Natural killer cell (primary cell): ENCODE measurements around the gene COQ8A. TPM values are rescaled to one million over a fixed set of nuclear protein-coding genes. Genes with fewer than 3 reads are reported as not detected.
A peak's percentile ranks its signal among the peaks of the same experiment; 100 is the strongest.

ENCODE experiments used
- ATAC-seq, 3 donors: fragments of 150-1000 bp in 2 of 3; fragments of 200-7000 bp in 1 of 3; cut with Tn5 transposase; 1 replicate in 1 of 3; 2 replicates in 2 of 3; pipeline ENCODE4 v1.10.0; 2021; ENCODE audit warnings: mild to moderate bottlenecking in 2 of 3, moderate library complexity in 2 of 3
- DNase-seq, 2 donors: peaks; one replicate each; pipeline versions ENCODE4 v3.0.0 to v3.0.0-alpha.2; 2013 to 2021; ENCODE audit warnings: mixed read lengths in 1 of 2
- H3K27ac ChIP-seq: one replicate; pipeline ENCODE4 v1.5.1; 2013; ENCODE audit warnings: mild to moderate bottlenecking, low read length
- H3K27me3 ChIP-seq: one replicate; pipeline ENCODE4 v1.6.1; 2013; ENCODE audit warnings: low read length; ENCODE audit not compliant: control insufficient read depth, insufficient read depth
- H3K36me3 ChIP-seq: one replicate; pipeline ENCODE4 v1.6.1; 2013; ENCODE audit warnings: low read length; ENCODE audit not compliant: control insufficient read depth, insufficient read depth
- H3K4me1 ChIP-seq: one replicate; pipeline ENCODE4 v1.6.1; 2013; ENCODE audit warnings: low read length; ENCODE audit not compliant: control insufficient read depth, insufficient read depth
- H3K4me3 ChIP-seq: one replicate; pipeline ENCODE4 v1.5.1; 2013; ENCODE audit warnings: low read length
- H3K9me3 ChIP-seq: one replicate; pipeline ENCODE4 v1.6.1; 2013; ENCODE audit warnings: low read length; ENCODE audit not compliant: control insufficient read depth, insufficient read depth
- H3K27ac Mint-ChIP-seq, 2 donors: one replicate each; pipeline ENCODE4 v1.8.0; 2022; ENCODE audit warnings: mild to moderate bottlenecking in 2 of 2, mixed read lengths in 2 of 2, moderate library complexity in 1 of 2
- H3K27me3 Mint-ChIP-seq, 2 donors: one replicate each; pipeline ENCODE4 v1.8.0; 2022; ENCODE audit warnings: low read depth in 2 of 2, mixed read lengths in 2 of 2
- H3K36me3 Mint-ChIP-seq: one replicate; pipeline ENCODE4 v1.8.0; 2022; ENCODE audit warnings: mixed read lengths
- H3K4me1 Mint-ChIP-seq, 2 donors: one replicate each; pipeline ENCODE4 v1.8.0; 2022; ENCODE audit warnings: mixed read lengths in 2 of 2
- H3K4me3 Mint-ChIP-seq: one replicate; pipeline ENCODE4 v1.8.0; 2022; ENCODE audit warnings: mild to moderate bottlenecking, moderate library complexity, mixed read lengths
- H3K9me3 Mint-ChIP-seq, 2 donors: one replicate each; pipeline ENCODE4 v1.8.0; 2022; ENCODE audit warnings: mixed read lengths in 2 of 2
- CTCF ChIP-seq: fragments of 200-600 bp; IDR thresholded peaks from one replicate; pipeline ENCODE4 v1.8.0; 2022; ENCODE audit warnings: antibody characterized with exemption
- WGBS: methylation state at CpG from one replicate; pipeline ENCODE4 v1.1.7; 2013; ENCODE audit warnings: missing lambda C conversion rate; ENCODE audit not compliant: insufficient coverage; 5-methylcytosine and 5-hydroxymethylcytosine counted together
- intact Hi-C: fragments of 100-400 bp; cut with micrococcal nuclease; formaldehyde crosslinking; loops from one replicate; pipeline ENCODE4 v1.14.2; 2022
- total RNA-seq, 4 donors: library from RNA; stranded (reverse); fragments of 120-200 nt in 1 of 4; gene quantifications; one replicate each; pipeline versions ENCODE4 v1.2.3 to v1.2.4, GENCODE V29; 2013 to 2022

COQ8A gene
- total RNA-seq, 3 donors from 2014 or later (not counting 1 experiment from before 2014, with no cell fraction given), result 42.9 to 59.7 (median 56.2) TPM

GRCh38 chr1:226978432-226979114 lies 38.5 kb downstream of the COQ8A start:
- DNase-seq, result no peak
- no peaks in the 10 kb centered on the region for H3K36me3 Mint-ChIP-seq
- no peaks in the 10 kb centered on the region for H3K4me1 Mint-ChIP-seq
- H3K4me3 Mint-ChIP-seq, result no peak overlapping the region
- TF ChIP-seq CTCF, result no peak
- H3K4me1 ChIP-seq, result no peaks in the 10 kb centered on the region
- no peaks in the 10 kb centered on the region for H3K27me3 ChIP-seq
- no peaks in the 10 kb centered on the region for H3K9me3 Mint-ChIP-seq
- H3K36me3 ChIP-seq, result peaks cover 18% of the 10 kb centered on the region
- H3K9me3 ChIP-seq, result no peaks in the 10 kb centered on the region
- H3K4me3 ChIP-seq, result no peak overlapping the region
- H3K27ac ChIP-seq, result no peak overlapping the region
- 92% methylated on average over 4 of the region's 10 CpGs for WGBS
- ATAC-seq, result no peak
- intact Hi-C loops, result no loop called here
- peak overlapping the region in 1 of 2 donors; percentile 45 for H3K27ac Mint-ChIP-seq
- no peaks in the 10 kb centered on the region for H3K27me3 Mint-ChIP-seq

- TF ChIP-seq CTCF, result no peak
- ATAC-seq (no peak), DNase-seq (no peak)
- Histone ChIP-seq H3K36me3 (peaks cover 19% of the 10 kb centered on the region), H3K9me3 (no peaks in the 10 kb centered on the region), H3K27ac (no peak overlapping the region), H3K27me3 (no peaks in the 10 kb centered on the region), H3K4me3 (no peak overlapping the region), H3K4me1 (no peaks in the 10 kb centered on the region)
- Mint-ChIP-seq H3K4me1 (no peaks in the 10 kb centered on the region), H3K36me3 (no peaks in the 10 kb centered on the region), H3K27me3 (no peaks in the 10 kb centered on the region), H3K9me3 (no peaks in the 10 kb centered on the region), H3K4me3 (no peak overlapping the region), H3K27ac (no peak overlapping the region)
- intact Hi-C loops, result no loop called here
- WGBS, result 93% methylated on average over 15 of the region's 15 CpGs
Measured at GRCh38 chr1:226979115-226979516, 39.0 kb downstream of the COQ8A start.

GRCh38 chr1:226979517-226980121 lies 39.5 kb downstream of the COQ8A start:
- no peaks in the 10 kb centered on the region for H3K9me3 Mint-ChIP-seq
- Histone ChIP-seq H3K27me3 (no peaks in the 10 kb centered on the region), H3K36me3 (peaks cover 24% of the 10 kb centered on the region), H3K4me1 (no peaks in the 10 kb centered on the region), H3K9me3 (no peaks in the 10 kb centered on the region), H3K4me3 (no peak overlapping the region), H3K27ac (no peak overlapping the region)
- H3K4me1 Mint-ChIP-seq, result no peaks in the 10 kb centered on the region
- no peak for ATAC-seq
- H3K36me3 Mint-ChIP-seq, result no peaks in the 10 kb centered on the region
- intact Hi-C loops, result no loop called here
- 97% methylated on average over 12 of the region's 12 CpGs for WGBS
- no peak for TF ChIP-seq CTCF
- DNase-seq, result no peak
- no peak overlapping the region for H3K4me3 Mint-ChIP-seq
- no peaks in the 10 kb centered on the region for H3K27me3 Mint-ChIP-seq
- H3K27ac Mint-ChIP-seq, result no peak overlapping the region
